Measurements from ENCODE around the gene SMCO4. TPM values are rescaled to one million over a fixed set of nuclear protein-coding genes. Genes with fewer than 3 reads are reported as not detected.

Gene SMCO4
- total RNA-seq, 2 donors from 2014 or later = 11.9 to 18.5 TPM

DNA sequence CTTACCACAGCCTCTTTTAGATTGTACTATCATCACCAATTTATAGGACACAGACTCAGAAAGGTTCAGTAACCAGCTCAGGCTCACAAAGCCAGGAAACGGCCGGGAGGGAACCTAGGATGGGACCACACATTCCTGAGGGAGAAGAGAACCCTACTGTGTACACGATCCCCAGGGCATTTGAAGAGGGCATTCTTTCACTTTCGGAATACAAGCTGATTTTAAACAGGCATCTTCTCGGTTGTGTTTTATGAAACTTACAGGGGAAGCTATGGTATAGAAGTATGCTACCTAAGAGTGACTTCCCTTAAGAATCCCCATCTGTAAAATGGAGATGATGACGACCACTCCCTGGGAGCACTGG lies 19.0 kb downstream of the SMCO4 start:
- no peaks in the 10 kb centered on the region for H3K9me3 Mint-ChIP-seq
- H3K27ac Mint-ChIP-seq = no peak overlapping the region
- no peak for ATAC-seq
- DNase-seq (ENCODE audit: low spot score in 2 of 2) = no peak
- no peaks in the 10 kb centered on the region for H3K36me3 Mint-ChIP-seq

DNA sequence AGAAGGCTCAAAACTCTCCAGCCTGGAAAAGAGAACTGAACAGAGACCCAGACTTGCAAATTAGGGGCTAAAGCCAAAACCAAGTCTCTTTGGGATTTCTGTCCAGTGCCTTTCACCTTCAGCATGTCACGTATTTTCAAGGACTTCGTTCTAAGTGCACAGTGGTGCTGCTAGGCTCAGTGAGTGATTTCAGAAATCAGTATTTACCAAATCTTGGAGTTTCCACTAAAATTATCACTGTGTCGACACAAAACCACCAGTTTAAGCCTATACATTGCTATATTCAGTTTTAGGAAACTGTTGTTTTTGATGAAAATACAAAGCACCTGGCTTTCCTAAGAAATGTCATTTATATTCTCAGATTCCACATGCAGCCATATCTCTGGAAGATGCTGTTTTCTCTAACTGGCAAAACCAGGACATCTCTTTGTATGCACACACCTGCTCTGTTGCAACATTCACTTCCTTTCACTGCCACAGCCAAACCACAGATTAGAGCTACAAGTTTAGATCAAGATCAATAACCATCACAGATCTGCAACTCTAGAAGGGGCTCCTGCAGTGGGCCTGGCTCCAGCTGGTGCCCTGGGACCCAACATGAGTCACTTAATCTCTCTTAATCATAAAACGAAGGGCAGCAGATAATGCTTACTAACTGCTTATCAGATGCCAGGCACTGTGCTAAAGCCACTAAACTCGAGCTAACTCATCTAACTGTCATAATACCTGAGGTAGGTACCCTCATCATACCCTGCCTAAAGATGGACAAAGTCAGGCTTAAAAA lies 22.3 kb downstream of the SMCO4 start:
- no peaks in the 10 kb centered on the region for H3K9me3 Mint-ChIP-seq
- no peaks in the 10 kb centered on the region for H3K36me3 Mint-ChIP-seq
- peak overlapping the region in 1 of 2 donors; percentile 4 for H3K27ac Mint-ChIP-seq
- DNase-seq (ENCODE audit: low spot score in 2 of 2) (no peak), ATAC-seq (peak in 1 of 2 donors; percentile 52)

DNA sequence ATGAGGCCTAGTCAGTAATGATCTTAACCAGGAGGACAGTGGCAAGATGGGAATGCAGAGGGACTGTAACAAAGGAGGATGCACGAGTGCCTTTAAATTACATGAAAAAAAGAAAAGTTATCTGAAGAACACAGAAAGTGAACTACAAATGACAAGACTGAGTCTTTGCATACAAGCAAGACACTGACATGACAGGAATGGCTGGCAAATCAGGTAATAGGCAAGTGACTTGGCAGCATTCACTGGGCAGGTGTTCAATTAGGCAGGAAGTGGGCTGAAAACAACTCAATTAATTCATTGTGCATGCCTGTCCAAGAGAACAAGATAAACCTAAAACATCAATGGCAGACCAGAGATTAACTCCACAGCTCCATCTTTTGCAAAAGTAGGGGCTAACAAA lies 24.0 kb downstream of the SMCO4 start:
- Mint-ChIP-seq H3K9me3 (no peaks in the 10 kb centered on the region), H3K27ac (no peak overlapping the region), H3K36me3 (no peaks in the 10 kb centered on the region)
- DNase-seq (ENCODE audit: low spot score in 2 of 2) = no peak
- ATAC-seq = no peak

DNA sequence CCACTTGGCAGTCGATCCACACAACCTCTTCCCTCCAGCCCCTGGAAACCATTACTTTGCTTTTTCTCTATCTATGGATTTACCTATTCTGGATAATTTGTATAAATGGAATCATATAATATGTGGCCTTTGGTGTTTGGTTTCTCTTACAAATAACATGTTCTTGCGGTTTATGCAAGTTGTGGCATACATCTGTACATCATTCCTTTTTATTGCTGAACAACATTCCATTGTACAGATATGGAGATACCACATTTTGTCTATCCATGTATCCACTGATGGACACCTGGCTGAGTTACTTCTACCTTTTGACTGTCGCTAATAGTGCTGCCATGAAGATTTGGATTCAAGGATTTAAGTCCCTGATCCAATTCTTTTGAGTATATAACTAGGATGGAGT lies 25.1 kb downstream of the SMCO4 start:
- DNase-seq (ENCODE audit: low spot score in 2 of 2) (no peak), ATAC-seq (no peak)
- no peaks in the 10 kb centered on the region for H3K36me3 Mint-ChIP-seq
- H3K27ac Mint-ChIP-seq = no peak overlapping the region
- H3K9me3 Mint-ChIP-seq = no peaks in the 10 kb centered on the region

DNA sequence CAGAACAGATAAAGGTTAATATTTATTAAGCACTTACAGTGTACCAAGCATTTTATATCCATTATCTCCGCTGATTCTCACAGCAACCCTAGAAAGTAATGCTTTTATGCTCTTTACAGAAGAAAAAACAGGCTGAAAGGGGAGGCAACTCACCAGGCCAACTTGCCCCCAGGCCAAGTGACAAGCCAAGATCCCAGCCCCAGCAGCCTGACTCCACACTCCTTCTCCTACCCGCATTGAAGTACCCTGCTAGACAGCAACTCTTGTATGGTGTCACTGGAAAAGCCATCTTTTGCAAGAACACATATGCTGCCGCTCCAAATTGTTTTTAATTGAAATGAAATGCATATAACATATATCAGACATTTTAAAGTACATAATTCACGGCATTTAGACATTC lies 25.6 kb downstream of the SMCO4 start:
- H3K9me3 Mint-ChIP-seq = no peaks in the 10 kb centered on the region
- ATAC-seq (no peak), DNase-seq (ENCODE audit: low spot score in 2 of 2) (no peak)
- no peak overlapping the region for H3K27ac Mint-ChIP-seq
- H3K36me3 Mint-ChIP-seq = no peaks in the 10 kb centered on the region

DNA sequence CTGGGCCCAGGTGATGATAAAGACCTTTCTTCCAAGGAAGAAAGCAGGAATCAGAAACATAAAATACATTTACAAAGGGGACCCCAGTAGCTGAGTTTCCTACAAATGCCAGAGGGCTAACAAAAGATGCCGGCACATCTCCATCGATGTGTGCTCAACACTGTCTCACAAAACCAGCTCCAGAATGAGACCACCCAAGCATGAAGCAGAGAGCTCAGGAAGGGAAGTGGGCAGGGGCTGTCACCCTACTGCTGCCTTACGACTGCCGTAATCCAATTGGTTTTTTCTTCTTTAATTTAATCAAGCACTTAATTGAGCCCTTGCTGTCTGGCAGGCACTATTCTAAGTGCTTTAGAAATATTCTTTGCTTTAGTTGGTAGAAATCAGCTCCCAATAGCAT lies 26.1 kb downstream of the SMCO4 start:
- ATAC-seq (no peak), DNase-seq (ENCODE audit: low spot score in 2 of 2) (no peak)
- no peaks in the 10 kb centered on the region for H3K9me3 Mint-ChIP-seq
- H3K36me3 Mint-ChIP-seq = no peaks in the 10 kb centered on the region
- no peak overlapping the region for H3K27ac Mint-ChIP-seq

DNA sequence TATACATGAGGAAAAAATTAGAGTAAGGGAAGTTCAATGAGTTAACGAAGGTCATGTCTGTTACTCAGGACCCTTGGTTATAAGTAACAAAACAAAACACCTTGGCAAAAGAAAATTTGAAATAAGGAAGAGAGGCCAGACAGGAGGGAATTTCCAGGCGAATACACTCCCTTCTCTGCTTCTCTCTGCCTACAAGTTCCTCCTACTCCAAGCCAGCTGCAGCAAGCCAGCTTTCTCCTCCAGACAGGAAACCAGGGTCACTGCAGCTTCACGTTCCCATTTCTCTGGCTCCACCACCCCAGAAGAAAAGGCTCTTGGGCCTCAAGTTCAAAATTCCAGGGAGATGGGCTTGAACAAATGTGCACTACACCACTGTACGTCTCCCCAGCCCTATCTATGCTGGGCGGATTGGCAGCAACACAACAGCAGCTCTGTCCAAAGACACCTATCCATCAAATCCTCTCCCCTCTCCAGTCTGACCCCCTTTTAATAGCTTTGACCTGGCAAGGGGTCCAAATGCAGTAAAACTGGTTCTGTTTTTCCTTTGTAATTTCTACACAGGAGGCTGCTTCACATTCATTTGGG lies 27.7 kb downstream of the SMCO4 start:
- H3K27ac Mint-ChIP-seq = no peak overlapping the region
- no peak for ATAC-seq
- DNase-seq (ENCODE audit: low spot score in 2 of 2) = no peak
- no peaks in the 10 kb centered on the region for H3K36me3 Mint-ChIP-seq
- H3K9me3 Mint-ChIP-seq = no peaks in the 10 kb centered on the region

DNA sequence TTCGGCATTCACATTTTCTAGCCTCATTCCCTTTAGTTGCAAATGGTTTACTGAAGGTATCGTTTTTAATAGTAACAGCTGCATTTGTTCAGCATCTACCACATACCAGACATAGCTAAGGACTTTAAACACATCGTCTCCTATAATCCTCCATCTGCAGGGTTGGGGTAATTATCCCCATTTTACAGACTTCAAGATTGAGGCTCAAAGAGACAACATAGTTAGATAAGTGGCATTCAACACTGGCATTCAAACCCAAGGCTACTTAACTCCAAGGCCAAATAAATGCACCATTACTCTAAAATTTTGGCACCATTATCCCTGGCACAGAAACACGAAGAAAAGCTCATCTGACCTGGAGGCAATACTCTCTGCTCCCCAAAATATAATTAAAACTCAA lies 28.5 kb downstream of the SMCO4 start:
- H3K36me3 Mint-ChIP-seq = no peaks in the 10 kb centered on the region
- no peak overlapping the region for H3K27ac Mint-ChIP-seq
- no peak for ATAC-seq
- no peak for DNase-seq (ENCODE audit: low spot score in 2 of 2)
- no peaks in the 10 kb centered on the region for H3K9me3 Mint-ChIP-seq

DNA sequence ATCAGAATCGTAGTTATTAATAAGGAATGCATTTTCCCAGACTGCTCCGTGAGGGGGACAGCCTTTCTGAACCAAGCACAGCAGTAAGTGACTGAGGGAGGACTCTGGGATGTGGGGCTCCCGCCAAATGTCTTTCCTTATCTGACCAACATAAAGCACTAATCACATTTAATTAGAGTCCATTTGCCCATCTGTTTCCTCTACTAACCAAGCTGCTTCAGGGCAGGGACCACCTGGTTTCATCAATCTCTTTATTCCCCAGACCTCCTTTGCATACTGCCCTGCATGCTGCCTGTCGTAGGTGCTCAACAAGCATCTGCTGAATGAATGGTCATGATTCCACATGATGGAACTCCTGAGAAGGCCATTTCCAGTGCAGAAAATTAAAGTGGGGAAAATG lies 29.4 kb downstream of the SMCO4 start:
- DNase-seq (ENCODE audit: low spot score in 2 of 2) = no peak
- no peak for ATAC-seq
- no peaks in the 10 kb centered on the region for H3K36me3 Mint-ChIP-seq
- H3K27ac Mint-ChIP-seq = no peak overlapping the region
- peaks cover 0 to under 1% of the 10 kb centered on the region in 2 donors for H3K9me3 Mint-ChIP-seq

DNA sequence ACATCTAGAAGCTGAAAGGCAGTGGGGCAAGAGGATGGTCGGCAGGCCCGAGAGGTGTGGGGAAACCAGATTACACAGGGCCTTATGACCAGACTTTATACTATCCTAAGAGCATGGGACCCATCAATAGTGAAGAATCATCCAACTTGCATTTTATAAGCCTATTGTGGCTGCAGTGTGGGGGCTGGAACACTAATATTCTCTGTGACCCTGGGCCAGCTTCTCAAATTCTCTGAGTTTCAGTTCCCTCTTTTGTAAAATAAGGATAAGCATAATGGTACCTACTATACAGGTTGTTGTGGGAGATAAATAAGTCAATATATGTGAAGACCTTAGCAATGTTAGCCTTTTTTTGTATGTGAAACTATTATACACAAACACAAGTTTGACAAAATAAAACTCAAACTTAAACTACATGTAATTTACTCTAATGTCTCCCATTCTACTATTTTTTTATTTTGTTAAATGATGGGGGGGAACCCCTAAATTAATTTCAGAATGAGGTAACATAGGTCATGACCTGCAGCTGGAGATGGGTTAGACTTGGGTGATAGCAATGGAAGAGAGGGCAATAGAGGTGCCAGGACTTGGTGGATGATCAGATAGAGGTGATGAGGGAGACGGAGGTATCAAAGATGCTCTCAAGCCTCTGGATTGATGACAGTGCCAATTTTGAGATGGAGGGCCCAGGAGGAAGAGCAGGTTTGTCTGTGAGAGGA lies 30.1 kb downstream of the SMCO4 start:
- Mint-ChIP-seq H3K27ac (no peak overlapping the region), H3K36me3 (no peaks in the 10 kb centered on the region), H3K9me3 (peaks cover 0 to 7% of the 10 kb centered on the region in 2 donors)
- ATAC-seq (no peak), DNase-seq (ENCODE audit: low spot score in 2 of 2) (no peak)

DNA sequence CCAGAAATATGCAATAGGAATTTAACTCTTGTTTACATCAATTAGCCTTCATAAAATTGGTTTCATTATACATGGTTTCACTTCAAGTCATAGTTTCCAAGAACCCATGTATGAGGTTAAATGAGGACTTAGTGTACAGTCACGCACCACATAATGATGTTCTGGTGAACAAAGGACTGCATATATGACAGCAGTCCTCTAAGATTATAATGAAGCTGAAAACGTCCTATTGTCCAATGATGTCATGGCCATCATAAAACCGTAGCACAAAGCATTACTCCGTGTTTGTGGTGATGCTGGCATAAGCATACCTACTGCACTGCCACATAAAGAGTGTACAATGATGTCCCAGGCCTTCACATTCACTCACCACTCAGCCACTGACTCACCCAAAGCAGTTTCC lies 31.1 kb downstream of the SMCO4 start:
- H3K36me3 Mint-ChIP-seq = no peaks in the 10 kb centered on the region
- H3K27ac Mint-ChIP-seq = no peak overlapping the region
- ATAC-seq = peak; percentile 67 to 94
- peaks cover 0 to 7% of the 10 kb centered on the region in 2 donors for H3K9me3 Mint-ChIP-seq
- no peak for DNase-seq (ENCODE audit: low spot score in 2 of 2)

DNA sequence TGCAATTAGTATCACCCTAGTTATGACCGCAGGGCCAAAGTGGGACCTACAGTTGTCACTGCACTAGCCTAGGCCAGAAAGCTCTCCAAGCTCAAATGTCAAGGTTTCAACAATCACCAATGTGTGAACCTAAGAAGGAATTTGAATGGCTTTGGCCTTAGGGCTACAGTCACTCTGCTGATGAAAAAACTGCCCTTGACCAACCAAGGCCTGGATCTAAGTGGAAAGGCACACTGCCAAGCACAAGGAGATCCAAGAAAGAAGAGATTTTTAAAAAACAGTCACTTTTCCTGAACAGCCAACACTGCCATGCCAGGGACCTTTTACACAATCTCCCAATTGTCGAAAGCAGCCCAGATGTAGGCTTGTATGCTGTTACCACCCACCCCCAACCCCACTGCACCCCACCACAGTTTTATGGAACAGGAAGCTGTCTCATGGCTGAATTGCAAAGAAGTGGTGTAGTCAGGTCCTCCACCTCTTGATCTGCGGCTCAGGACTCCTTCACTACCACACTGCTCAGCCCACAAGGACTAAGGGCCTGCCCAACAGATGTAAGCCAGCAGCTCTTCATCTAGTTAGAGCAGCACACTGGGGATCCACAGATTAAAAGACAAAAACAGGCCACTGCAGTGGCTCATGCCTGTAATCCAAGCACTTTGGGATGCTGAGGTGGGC lies 32.9 kb downstream of the SMCO4 start:
- peaks cover 0 to 5% of the 10 kb centered on the region in 2 donors for H3K36me3 Mint-ChIP-seq
- H3K9me3 Mint-ChIP-seq = peaks cover 0 to 7% of the 10 kb centered on the region in 2 donors
- ATAC-seq = no peak
- peak overlapping the region in 1 of 2 donors; percentile 61 for H3K27ac Mint-ChIP-seq
- no peak for DNase-seq (ENCODE audit: low spot score in 2 of 2)

DNA sequence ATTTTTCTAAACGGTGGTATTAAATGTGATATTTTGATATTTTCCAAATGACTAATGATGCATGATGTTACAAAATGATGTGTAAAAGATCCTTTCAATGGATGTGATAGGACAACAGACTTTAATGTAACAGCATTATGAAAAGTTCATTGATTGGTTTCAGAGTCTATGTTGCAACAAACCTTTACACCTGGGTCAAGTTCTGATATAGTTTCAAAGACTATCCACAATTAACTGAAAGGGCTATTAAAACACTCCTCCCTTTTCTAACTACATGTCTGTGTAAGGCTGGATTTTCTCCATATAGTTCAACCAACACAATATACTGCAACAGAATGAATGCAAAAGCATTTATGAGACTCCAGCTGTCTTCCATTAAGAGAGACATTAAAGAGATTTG lies 35.7 kb downstream of the SMCO4 start:
- Mint-ChIP-seq H3K27ac (no peak overlapping the region), H3K9me3 (peaks cover 0 to 11% of the 10 kb centered on the region in 2 donors), H3K36me3 (peaks cover 0 to 13% of the 10 kb centered on the region in 2 donors)
- DNase-seq (ENCODE audit: low spot score in 2 of 2) (no peak), ATAC-seq (no peak)

DNA sequence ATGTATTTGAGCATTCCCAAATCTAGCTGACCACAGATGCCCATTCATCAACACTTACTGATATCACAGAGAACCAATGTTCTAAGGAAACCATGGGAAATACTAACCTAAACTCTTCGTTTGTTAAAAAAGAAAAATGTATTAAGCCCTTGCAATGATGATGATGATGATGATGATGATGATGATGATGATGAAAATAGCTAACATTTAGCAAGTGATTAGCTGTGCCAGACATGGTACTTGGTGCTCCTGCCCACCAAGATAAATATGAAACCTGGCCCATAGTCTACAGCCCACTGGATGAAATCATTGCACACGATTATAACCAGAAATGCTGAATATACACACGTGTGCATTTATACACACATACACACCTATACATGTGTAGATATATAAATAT lies 37.5 kb downstream of the SMCO4 start:
- H3K36me3 Mint-ChIP-seq = peaks cover 0 to 13% of the 10 kb centered on the region in 2 donors
- H3K27ac Mint-ChIP-seq = no peak overlapping the region
- ATAC-seq (no peak), DNase-seq (ENCODE audit: low spot score in 2 of 2) (no peak)
- H3K9me3 Mint-ChIP-seq = peaks cover 0 to 11% of the 10 kb centered on the region in 2 donors

DNA sequence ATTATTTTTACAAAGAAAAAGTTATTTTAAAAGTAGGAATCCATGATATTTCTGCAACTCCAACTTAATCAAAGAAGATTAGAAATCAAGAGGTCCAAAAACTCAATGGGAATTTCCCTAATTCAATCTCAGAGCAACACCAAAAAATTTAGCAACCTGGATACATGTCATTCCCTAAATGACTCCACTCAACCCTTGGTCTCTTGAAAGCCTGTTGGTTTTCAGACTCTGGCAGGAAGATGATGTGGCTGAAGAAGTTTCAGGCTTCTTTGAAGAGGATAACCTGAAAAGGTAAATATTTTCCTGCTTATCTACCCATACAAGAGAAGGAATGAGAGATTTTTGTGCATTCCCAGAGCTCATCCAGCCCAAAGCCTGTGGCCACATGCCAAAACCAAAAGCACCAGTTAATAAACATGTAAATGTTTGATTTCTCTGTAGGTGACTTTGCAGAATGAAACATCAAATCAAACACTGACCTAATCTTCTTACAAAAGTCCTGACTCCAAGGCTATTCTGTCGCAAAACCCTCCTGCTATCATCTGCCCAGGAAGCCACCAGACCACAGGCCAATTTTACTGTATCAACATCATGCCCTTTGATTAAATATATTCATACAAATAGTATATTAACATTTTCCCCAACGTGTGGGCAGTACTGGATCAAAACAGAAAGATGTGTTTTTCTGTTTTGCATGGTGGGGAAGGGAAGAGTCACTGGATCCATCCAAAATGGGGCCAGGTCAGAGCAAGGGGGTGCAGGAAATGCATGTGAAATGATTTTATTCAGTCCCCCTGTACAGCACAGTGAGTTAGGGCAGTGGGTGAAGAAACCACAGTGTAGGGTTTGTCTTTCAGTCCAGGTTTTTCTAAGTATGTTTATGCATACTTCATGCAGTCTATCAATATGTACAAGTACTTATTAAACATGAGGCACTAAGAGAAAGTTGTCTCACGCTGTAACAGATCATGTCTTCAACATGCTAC lies 38.8 kb downstream of the SMCO4 start:
- H3K27ac Mint-ChIP-seq = no peak overlapping the region
- peaks cover 0 to 11% of the 10 kb centered on the region in 2 donors for H3K9me3 Mint-ChIP-seq
- DNase-seq (ENCODE audit: low spot score in 2 of 2) (no peak), ATAC-seq (peak in 1 of 2 donors; percentile 73)
- H3K36me3 Mint-ChIP-seq = peaks cover 0 to 13% of the 10 kb centered on the region in 2 donors

DNA sequence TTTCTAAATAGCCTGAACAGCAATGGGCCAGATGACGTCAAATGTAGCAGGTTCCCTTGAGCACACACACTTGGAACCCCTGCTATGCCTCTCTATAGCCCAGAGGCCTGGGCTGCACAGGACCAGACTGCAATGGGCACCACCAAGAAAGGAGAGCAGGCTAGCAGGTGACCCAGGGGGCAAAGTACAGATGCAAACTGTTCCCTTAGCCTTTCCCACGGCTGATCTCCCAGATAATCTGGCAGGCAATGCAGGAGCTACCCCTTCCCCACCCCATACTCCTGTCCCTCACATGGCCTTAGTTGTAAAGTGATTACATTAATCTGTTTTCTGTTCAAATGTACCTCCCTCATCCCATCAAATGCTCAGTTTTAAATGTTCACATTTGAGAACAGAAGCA lies 41.3 kb downstream of the SMCO4 start:
- H3K9me3 Mint-ChIP-seq = peaks cover 0 to 4% of the 10 kb centered on the region in 2 donors
- ATAC-seq = no peak

More for the DNA sequence above, 41.3 kb downstream of the SMCO4 start:
- Mint-ChIP-seq H3K27ac (no peak overlapping the region), H3K36me3 (peaks cover 0 to 13% of the 10 kb centered on the region in 2 donors)
- no peak for DNase-seq (ENCODE audit: low spot score in 2 of 2)
